Right cardiac atrium (tissue), 5 donors: ENCODE measurements around the gene ABCC11. TPM values are rescaled to one million over a fixed set of nuclear protein-coding genes. Genes with fewer than 3 reads are reported as not detected.

Source experiments
- ATAC-seq, 2 donors: fragments of 200-7000 bp; cut with Tn5 transposase; one replicate each; pipeline versions ENCODE4 v1.8.0 to v1.9.1; 2020; ENCODE audit warnings: moderate library complexity in 2 of 2, mild to moderate bottlenecking in 1 of 2
- DNase-seq, 3 donors: peaks; one replicate each; pipeline ENCODE4 v3.0.0-alpha.2; 2020
- H3K27ac ChIP-seq: one replicate; pipeline ENCODE4 v1.5.1; 2013; ENCODE audit warnings: mild to moderate bottlenecking, low read length, control low read depth, moderate library complexity
- H3K27me3 ChIP-seq: one replicate; pipeline ENCODE4 v1.6.1; 2013; ENCODE audit not compliant: control insufficient read depth, insufficient read depth
- H3K4me1 ChIP-seq: one replicate; pipeline ENCODE4 v1.6.1; 2013; ENCODE audit warnings: low read length; ENCODE audit not compliant: control insufficient read depth, insufficient read depth
- H3K4me3 ChIP-seq: one replicate; pipeline ENCODE4 v1.5.1; 2013; ENCODE audit warnings: low read length, control low read depth
- H3K9me3 ChIP-seq: one replicate; pipeline ENCODE4 v1.6.1; 2013; ENCODE audit warnings: low read length; ENCODE audit not compliant: control insufficient read depth
- WGBS: extraction: QIAGEN DNeasy Blood & Tissue Kit; methylation state at CpG from one replicate; pipeline ENCODE4 v1.1.7; 2013; 5-methylcytosine and 5-hydroxymethylcytosine counted together
- intact Hi-C, 4 donors: fragments of 100-400 bp; cut with DNase I; formaldehyde crosslinking; loops; one replicate each; pipeline versions ENCODE4 v1.11.0 to v1.14.0; 2022 to 2023
- polyA plus RNA-seq: library from polyadenylated mRNA; stranded (reverse); fragments of 200-250 nt; gene quantifications from one replicate; pipeline ENCODE4 v1.2.3, GENCODE V29; 2013
- total RNA-seq, 4 donors: library from RNA; stranded (reverse); fragmentation: NEBNext Ultra II Directional; extraction: Animal tissue kit (Norgen Biotek cat#: 25700); gene quantifications; one replicate each; pipeline ENCODE4 v1.2.1, GENCODE V29; 2021
- donor health status: healthy with polysubstance abuse.
- donor health status: DM: no; HTN: yes; CAD: no.
- donor health status: DM: no; HTN: no; CAD: no.
- donor health status: DM: no; HTN: yes; CAD: no; lungs with severe emphysema.
- donor health status: DM: yes; HTN: yes; CAD: no.

ABCC11 gene
- total and polyA plus RNA-seq, 5 donors, result 0.09 to 0.25 (median 0.09) TPM; not detected in 2

GRCh38 chr16:48160575-48160974 lies 86.8 kb downstream of the ABCC11 start:
- 64% methylated on average over 6 of the region's 6 CpGs for WGBS

DNA sequence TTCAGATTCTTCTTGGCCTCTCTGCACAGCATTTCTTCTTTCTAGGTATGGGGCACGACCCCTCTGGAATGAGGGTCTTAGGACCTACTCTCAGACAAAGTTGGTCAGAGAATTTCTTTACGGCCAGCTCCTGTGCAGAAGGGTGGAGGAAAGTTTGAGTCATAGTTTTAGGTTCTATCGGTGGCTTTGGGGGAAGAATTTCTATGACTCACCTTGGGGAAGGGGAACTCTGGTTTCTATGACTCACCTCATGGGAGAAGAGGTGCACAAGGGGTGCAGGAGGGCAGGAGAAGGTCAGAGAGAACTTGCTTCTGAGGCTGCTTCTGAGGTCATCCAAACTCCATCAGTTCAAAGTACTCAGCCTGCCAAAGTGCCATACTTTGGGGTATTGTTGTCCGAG lies 89.0 kb downstream of the ABCC11 start:
- no peak for ATAC-seq
- 73% methylated on average over 4 of the region's 4 CpGs for WGBS
- Histone ChIP-seq H3K27ac (no peak overlapping the region), H3K27me3 (no peaks in the 10 kb centered on the region), H3K9me3 (no peaks in the 10 kb centered on the region), H3K4me3 (no peak overlapping the region), H3K4me1 (no peaks in the 10 kb centered on the region)
- DNase-seq, result no peak
- intact Hi-C loops, result loop anchor here (5.0 to 10.0 kb wide), 4 partner anchors 1016 to 1213 kb away; partner anchors contain the start of gene NETO2 (in 1 of the 4)

More at GRCh38 chr16:48160575-48160974, 86.8 kb downstream of the ABCC11 start:
- Histone ChIP-seq H3K4me1 (peaks cover 2% of the 10 kb centered on the region), H3K9me3 (no peaks in the 10 kb centered on the region), H3K4me3 (no peak overlapping the region), H3K27me3 (no peaks in the 10 kb centered on the region), H3K27ac (no peak overlapping the region)
- DNase-seq, result no peak
- ATAC-seq, result no peak
- intact Hi-C loops, result loop anchor here in 3 of 4 donors (5.0 to 10.0 kb wide), 2 partner anchors 1018 to 1126 kb away; partner anchors contain the start of gene NETO2 (in 1 of the 3)

DNA sequence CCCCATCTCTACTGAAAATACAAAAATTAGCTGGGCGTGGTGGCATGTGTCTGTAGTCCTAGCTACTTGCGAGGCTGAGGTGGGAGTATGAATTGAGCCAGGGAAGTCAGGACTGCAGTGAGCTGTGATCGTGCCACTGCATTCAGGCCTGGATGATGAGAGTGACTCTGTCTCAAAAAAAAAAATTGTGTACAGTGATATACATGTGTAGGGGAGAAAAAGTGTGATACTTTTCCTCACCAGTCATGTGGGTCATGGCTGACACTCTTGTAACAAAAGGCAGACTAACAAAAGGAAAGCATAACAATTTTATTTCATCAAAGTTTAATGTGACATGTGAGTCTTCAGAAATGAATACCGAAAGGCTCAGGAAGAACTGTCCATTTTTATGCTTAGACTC lies 89.5 kb downstream of the ABCC11 start:
- intact Hi-C loops, result loop anchor here (2.0 to 10.0 kb wide), 5 partner anchors 1015 to 1213 kb away; partner anchors contain the start of gene NETO2 (in 1 of the 4)

GRCh38 chr16:48157302-48157701 lies 90.0 kb downstream of the ABCC11 start:
- intact Hi-C loops, result loop anchor here (2.0 to 10.0 kb wide), 5 partner anchors 1015 to 1213 kb away; partner anchors contain the start of gene NETO2 (in 1 of the 4)
- ATAC-seq, result peak in 1 of 2 donors; percentile 38
- 71% methylated on average over 11 of the region's 11 CpGs for WGBS

More for the DNA sequence above, 89.5 kb downstream of the ABCC11 start:
- no peak overlapping the region for H3K27ac ChIP-seq
- no peak overlapping the region for H3K4me3 ChIP-seq
- no peaks in the 10 kb centered on the region for H3K4me1 ChIP-seq
- no peaks in the 10 kb centered on the region for H3K27me3 ChIP-seq
- 84% methylated on average over 4 of the region's 4 CpGs for WGBS
- DNase-seq, result no peak
- no peaks in the 10 kb centered on the region for H3K9me3 ChIP-seq
- ATAC-seq, result no peak

GRCh38 chr16:48156790-48157209 lies 90.5 kb downstream of the ABCC11 start:
- no peak overlapping the region for H3K27ac ChIP-seq
- H3K27me3 ChIP-seq, result no peaks in the 10 kb centered on the region
- DNase-seq (peak; percentile 81 to 93 (median 93)), ATAC-seq (peak; percentile 78 to 86)
- H3K4me1 ChIP-seq, result no peaks in the 10 kb centered on the region
- no peaks in the 10 kb centered on the region for H3K9me3 ChIP-seq
- intact Hi-C loops, result loop anchor here (2.0 to 10.0 kb wide), 5 partner anchors 1014 to 1212 kb away; partner anchors contain the start of gene NETO2 (in 1 of the 4)
- WGBS, result 8% methylated on average over 16 of the region's 16 CpGs
- no peak overlapping the region for H3K4me3 ChIP-seq

More at GRCh38 chr16:48157302-48157701, 90.0 kb downstream of the ABCC11 start:
- DNase-seq, result no peak
- no peaks in the 10 kb centered on the region for H3K9me3 ChIP-seq
- H3K27ac ChIP-seq, result peak overlapping the region; percentile 15
- no peak overlapping the region for H3K4me3 ChIP-seq
- H3K4me1 ChIP-seq, result no peaks in the 10 kb centered on the region
- H3K27me3 ChIP-seq, result no peaks in the 10 kb centered on the region

DNA sequence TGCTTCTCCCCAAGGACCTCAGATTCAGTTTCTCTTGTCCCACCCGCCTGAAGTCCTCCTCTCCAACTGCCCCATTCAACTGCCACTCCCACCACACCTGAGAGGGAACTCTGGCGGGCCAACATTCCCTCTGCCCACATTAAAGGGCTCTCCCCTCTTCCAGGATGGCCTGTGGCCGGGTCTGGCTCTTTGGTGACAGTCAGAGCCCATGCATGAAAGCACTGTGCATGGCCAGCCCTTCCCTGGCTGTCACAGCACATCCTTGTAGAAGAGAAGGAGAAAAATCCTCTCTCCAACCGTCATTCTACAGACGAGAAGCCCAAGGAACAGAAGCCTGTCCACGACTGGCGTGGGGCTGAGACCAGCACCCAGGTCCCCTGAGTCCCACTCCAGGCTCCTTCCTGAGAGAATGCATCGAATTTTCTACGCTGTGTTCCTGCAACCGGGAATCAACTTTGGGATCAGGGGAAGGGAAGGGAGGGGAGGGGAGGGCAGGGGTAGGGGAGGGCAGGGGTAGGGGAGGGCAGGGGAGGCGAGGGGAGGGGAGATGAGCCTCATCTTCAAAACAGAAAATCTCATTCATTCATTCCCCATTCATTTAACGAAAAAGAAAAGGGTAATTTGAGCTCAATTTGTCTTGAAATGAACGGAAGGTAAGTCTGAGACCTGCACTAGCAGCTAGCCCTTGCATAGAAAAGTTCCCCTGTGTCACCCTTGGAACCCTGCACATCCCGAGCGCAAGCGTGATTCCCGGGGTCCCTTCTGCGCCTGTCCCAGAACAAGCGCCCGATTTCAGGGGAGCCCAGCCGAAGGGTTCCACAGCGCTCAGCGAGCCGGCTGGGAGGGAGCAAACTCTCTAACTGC lies 91.2 kb downstream of the ABCC11 start, which contains the start of gene ABCC12:
Gene ABCC12 (minus strand): TSS at position 68 of the 864 bp plus-strand sequence. CDS start 9,569 bp downstream, outside the sequence.
- DNase-seq (no peak), ATAC-seq (peak in 1 of 2 donors; percentile 35)
- Histone ChIP-seq H3K27me3 (no peaks in the 10 kb centered on the region), H3K4me3 (no peak within 1 kb of the TSS), H3K9me3 (no peaks in the 10 kb centered on the region), H3K27ac (no peak within 1 kb of the TSS), H3K4me1 (no peaks in the 10 kb centered on the region)
- 46% methylated on average over 24 of the region's 24 CpGs for WGBS
- intact Hi-C loops, result loop anchor here (2.0 to 10.0 kb wide), 5 partner anchors 1014 to 1211 kb away; partner anchors contain the start of gene NETO2 (in 1 of the 4)

DNA sequence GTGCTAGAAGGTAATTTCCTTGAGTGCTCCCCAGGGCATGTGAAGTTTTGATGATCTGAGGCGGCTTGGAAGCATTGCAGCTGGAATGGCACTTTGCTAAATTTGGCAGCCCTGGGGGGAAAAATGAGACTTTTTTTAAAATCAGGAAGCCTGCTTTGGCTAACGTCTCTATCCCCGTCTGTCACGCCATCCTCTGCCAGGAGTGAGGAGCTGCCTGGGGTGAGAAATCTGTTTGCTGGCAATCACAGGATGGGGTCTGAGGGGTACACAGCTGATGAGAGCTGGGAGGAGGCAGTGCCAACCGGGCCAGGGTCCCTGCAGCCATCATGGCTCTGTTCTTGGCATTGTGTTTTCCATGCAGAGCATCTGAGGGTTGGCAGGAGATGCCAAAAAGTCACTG lies 93.6 kb downstream of the ABCC11 start:
- ATAC-seq (no peak), DNase-seq (no peak)
- no peaks in the 10 kb centered on the region for H3K9me3 ChIP-seq
- no peak overlapping the region for H3K27ac ChIP-seq
- whole genome bisulfite sequencing, result 49% methylated on average over 5 of the region's 5 CpGs
- no peak overlapping the region for H3K4me3 ChIP-seq
- no peaks in the 10 kb centered on the region for H3K4me1 ChIP-seq
- intact Hi-C loops, result loop anchor here in 3 of 4 donors (10.0 kb wide), 3 partner anchors 1019 to 1209 kb away; no protein-coding TSS in a partner anchor
- no peaks in the 10 kb centered on the region for H3K27me3 ChIP-seq

DNA sequence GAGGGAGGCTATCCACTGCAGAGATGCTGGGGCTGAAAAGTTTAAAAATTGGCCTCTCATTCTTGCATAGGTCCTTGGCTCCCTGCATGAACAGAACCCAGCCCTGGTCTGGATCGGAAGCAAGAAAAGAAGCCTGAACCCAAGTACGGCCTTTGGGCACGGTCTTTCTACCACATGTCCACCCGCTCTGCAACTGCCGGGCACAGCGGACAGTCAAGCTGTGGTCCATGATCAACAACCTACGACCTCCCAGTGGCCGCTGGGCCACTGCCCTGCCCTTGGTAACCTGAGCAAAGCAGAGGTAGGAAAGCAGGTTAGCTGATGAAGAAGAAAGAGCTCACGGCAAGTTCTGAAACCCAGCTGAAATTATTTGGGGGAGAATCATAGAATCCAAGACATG lies 95.1 kb downstream of the ABCC11 start:
- intact Hi-C loops, result loop anchor here in 3 of 4 donors (10.0 kb wide), 3 partner anchors 1017 to 1207 kb away; no protein-coding TSS in a partner anchor
- H3K27me3 ChIP-seq, result no peaks in the 10 kb centered on the region
- no peak overlapping the region for H3K27ac ChIP-seq
- no peak overlapping the region for H3K4me3 ChIP-seq
- 96% methylated on average over 9 of the region's 9 CpGs for WGBS
- ATAC-seq, result no peak
- H3K4me1 ChIP-seq, result no peaks in the 10 kb centered on the region
- H3K9me3 ChIP-seq, result no peaks in the 10 kb centered on the region
- DNase-seq, result no peak

GRCh38 chr16:48150707-48151106 lies 96.6 kb downstream of the ABCC11 start:
- intact Hi-C loops, result loop anchor here in 3 of 4 donors (10.0 kb wide), 3 partner anchors 1016 to 1206 kb away; no protein-coding TSS in a partner anchor

DNA sequence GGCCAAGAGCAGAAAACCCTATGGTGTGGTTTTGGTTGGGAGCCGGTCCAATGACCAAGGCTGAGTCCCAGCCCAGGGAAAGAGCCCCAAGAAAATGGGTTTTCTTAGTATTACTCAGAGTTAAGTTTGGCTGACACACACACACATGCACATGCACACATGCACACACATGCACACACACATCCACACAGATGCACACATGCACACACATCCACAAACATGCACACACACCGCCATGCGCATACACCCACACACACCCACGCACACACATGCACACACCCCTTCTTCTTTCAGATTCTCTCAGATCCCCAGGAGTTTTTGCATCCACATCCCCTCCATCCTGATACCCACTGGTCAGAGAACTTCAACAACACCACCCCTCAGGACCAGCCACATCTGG lies 100.6 kb downstream of the ABCC11 start:
- DNase-seq, result no peak
- no peak for ATAC-seq
- Histone ChIP-seq H3K4me1 (no peaks in the 10 kb centered on the region), H3K4me3 (no peak overlapping the region), H3K27ac (no peak overlapping the region), H3K9me3 (no peaks in the 10 kb centered on the region), H3K27me3 (no peaks in the 10 kb centered on the region)
- intact Hi-C loops, result no loop called here
- WGBS, result 94% methylated on average over 4 of the region's 4 CpGs

More at GRCh38 chr16:48150707-48151106, 96.6 kb downstream of the ABCC11 start:
- no peak for ATAC-seq
- 62% methylated on average over 1 of the region's 1 CpG for WGBS
- Histone ChIP-seq H3K9me3 (no peaks in the 10 kb centered on the region), H3K4me3 (no peak overlapping the region), H3K27ac (no peak overlapping the region), H3K27me3 (no peaks in the 10 kb centered on the region), H3K4me1 (no peaks in the 10 kb centered on the region)
- DNase-seq, result no peak

DNA sequence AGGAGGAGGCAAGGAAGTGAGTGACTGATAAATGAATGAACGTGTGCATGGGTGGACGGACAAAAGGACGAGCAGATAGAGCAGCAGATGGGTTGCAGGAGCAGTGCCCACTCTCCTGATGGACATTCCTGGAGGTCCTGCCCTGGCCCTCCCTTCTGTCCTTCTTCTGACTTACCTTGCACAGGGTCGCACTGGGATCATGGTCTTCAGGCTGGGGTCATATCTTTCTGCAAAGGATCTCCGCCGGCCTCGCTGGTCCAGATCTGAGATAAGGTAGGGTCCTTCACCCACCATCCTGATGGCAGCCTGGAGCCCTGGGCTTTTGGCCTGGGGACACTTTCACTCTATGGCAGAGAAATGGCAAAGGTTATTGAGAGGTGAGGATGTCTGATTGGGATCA lies 101.2 kb downstream of the ABCC11 start:
- Histone ChIP-seq H3K4me3 (no peak overlapping the region), H3K4me1 (no peaks in the 10 kb centered on the region)
- 83% methylated on average over 7 of the region's 7 CpGs for WGBS

More for the DNA sequence above, 101.2 kb downstream of the ABCC11 start:
- DNase-seq, result no peak
- H3K27ac ChIP-seq, result no peak overlapping the region
- no peaks in the 10 kb centered on the region for H3K9me3 ChIP-seq
- no peaks in the 10 kb centered on the region for H3K27me3 ChIP-seq
- intact Hi-C loops, result no loop called here
- no peak for ATAC-seq
